SU-DHL-6 (cell line): Measurements from ENCODE around the gene DYNLL1.

ENCODE experiments used
- EZH2phosphoT487 ChIP-seq: fragments of 200-600 bp; sonication (generic), shearing (Covaris generic); conservative IDR thresholded peaks from 2 replicates; pipeline ENCODE4 v1.6.1; 2018; ENCODE audit warnings: mild to moderate bottlenecking, antibody characterized with exemption, low read length, moderate library complexity, mixed read lengths
- TF ChIP-seq, protein P1 (sequence below): fragments of 200-600 bp; sonication (generic); IDR thresholded peaks from one replicate; pipeline ENCODE4 v1.5.1; 2017; ENCODE audit warnings: antibody characterized with exemption, mild to moderate bottlenecking, low read length, moderate library complexity; ENCODE audit not compliant: insufficient read depth, poor library complexity, severe bottlenecking

DNA sequence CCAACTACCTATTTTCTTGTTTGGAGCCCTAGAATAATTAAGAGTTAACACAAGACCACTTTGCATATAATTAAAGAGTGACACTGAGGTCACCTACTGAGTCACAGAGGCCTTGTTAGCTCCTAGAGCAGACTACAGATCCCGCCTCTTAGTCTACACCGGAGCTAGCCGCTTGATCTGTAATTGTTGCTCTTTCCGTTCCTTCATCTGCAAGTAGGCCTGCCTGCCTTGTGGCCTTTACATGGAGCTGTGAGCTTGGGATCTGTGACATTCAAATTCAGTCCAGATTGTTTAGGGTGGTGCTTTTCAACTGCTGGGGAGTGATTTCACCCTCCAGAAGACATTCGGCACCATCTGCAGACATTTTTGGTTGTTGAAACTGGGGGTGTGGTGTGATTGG is 5.6 kb upstream of the DYNLL1 start:
- TF ChIP-seq, protein P1, sequence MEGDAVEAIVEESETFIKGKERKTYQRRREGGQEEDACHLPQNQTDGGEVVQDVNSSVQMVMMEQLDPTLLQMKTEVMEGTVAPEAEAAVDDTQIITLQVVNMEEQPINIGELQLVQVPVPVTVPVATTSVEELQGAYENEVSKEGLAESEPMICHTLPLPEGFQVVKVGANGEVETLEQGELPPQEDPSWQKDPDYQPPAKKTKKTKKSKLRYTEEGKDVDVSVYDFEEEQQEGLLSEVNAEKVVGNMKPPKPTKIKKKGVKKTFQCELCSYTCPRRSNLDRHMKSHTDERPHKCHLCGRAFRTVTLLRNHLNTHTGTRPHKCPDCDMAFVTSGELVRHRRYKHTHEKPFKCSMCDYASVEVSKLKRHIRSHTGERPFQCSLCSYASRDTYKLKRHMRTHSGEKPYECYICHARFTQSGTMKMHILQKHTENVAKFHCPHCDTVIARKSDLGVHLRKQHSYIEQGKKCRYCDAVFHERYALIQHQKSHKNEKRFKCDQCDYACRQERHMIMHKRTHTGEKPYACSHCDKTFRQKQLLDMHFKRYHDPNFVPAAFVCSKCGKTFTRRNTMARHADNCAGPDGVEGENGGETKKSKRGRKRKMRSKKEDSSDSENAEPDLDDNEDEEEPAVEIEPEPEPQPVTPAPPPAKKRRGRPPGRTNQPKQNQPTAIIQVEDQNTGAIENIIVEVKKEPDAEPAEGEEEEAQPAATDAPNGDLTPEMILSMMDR: no peak
- no peak for TF ChIP-seq EZH2phosphoT487
